Activated T-cell treated with anti-CD3 and anti-CD28 coated beads, Interleukin-2, amount 50 U/mL, for 1 hour (primary cell): ENCODE measurements around the gene TUT1.
A peak's percentile ranks its signal among the peaks of the same experiment; 100 is the strongest.
"Not testable (repeated sequence)": the region's sequence is repeated elsewhere in the genome, so short reads cannot be mapped to it uniquely, and the experiment has no call there.

Experiments used
- DNase-seq: peaks from one replicate; pipeline ENCODE4 v3.0.0-alpha.2; 2020

Gene TUT1

DNA sequence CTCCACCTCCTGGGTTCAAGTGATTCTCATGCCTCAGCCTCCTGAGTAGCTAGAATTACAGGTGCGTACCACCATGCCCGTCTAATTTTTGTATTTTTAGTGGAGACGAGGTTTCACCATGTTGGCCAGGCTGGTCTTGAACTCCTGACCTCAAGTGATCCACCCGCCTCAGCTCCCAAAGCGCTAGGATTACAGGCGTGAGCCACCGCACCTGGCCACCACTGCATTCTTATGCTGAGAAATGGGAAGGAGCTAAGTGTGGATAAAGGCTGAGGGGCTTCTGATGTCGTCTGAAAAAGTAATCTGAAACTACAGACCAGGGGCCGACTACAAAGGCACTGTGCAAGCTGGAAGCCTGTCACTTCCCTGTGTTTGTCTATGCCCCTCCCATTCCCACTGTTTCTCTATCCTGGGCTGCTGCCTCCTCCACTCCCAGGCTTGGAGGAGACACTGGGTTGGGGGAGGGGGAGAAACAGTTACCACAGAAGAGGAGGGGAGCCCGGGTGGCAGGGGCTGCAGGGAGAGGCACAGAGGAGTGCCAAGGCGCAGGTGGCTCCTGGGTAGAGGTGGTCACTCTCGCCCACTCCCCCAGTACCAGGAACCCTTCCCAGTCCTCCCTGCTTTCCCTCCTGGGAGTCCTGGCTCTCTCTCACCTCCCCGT lies 13.3 kb upstream of the TUT1 start:
- DNase-seq, result no peak

DNA sequence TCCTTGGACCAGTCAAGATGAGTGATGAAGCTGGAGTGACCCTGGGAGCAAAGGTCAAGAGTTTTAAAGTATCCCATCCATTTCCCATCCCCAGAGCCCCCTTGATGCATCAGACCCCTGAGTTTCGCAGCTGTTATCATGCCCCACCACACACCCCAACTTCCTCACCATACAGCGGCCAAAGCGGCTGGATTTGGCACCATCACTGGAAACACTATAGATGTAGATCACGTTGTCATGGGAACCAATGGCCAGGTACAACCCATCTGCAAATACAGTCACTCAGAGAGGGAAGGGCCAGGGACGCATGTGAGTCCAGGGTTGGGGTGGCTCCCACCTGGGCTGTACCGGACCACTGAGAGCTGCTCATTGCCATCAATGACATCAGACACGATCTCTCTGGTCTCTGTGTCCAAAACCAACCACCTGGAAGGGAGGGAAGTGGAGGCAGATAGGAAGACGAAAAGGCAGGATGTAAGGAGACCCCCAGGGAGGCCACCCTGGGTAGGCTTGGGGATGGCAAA lies 12.5 kb upstream of the TUT1 start:
- DNase-seq, result no peak

DNA sequence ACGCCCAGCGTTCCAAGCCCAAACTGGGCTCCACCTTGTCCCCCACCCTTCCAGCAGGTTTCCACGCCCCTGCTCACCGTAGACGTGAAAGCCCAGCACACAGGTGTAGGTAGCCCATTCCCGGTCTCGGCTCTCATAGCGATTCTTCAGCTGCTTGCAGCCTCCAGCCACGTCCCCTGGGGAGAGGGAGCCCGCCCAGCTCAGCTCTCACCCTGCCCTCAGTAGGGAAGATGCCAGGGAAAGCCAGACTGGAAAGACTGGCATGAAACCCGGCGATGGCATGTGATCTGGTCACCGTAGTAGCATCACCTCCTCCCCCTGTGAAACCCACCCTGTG lies 11.7 kb upstream of the TUT1 start:
- DNase-seq, result no peak

DNA sequence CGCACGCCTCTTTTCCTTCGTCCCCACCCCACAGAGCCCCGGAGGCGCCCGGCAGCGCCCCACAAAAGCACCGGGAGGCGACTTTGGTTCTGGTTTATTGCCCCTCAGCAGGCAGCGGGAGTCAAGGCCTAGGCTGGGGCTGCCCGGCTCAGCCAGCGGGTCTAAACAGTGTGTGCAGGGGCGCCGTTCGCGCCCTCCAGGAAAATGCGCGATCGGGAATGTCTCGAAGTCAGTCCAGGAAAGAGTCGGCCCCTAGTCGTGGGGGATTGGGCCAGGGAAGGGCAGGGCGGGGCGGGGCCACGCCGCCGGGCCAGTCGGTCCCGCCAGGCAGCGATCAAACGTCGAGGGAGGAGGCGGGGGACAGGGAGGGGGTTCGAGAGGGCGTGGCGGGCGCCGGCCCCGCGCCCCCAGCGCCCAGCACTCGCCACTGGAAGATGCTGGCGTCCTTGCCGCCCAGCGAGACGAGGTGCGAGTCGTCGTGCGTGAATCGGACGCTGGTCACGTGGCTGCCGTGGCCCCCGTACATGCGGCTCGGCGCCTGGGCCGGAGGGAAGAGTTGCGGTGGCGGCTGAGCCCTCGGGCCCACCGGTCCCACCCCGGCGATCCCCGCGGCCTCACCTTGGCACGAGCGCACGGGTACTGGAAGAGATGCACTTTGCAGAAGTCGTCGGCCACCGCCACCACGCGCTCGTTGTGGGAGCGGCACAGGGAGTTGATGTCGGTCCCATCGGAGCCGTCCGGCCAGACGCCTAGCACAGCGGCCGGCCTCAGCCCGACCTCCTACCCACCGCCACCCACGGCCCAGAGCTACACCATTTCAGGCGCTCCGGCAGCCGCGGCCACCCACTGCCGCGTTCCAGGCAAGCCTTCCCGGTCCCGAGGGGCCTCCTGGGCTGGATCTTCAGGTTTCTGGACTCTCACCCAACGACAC lies 11.1 kb upstream of the TUT1 start:
- DNase-seq, result no peak

DNA sequence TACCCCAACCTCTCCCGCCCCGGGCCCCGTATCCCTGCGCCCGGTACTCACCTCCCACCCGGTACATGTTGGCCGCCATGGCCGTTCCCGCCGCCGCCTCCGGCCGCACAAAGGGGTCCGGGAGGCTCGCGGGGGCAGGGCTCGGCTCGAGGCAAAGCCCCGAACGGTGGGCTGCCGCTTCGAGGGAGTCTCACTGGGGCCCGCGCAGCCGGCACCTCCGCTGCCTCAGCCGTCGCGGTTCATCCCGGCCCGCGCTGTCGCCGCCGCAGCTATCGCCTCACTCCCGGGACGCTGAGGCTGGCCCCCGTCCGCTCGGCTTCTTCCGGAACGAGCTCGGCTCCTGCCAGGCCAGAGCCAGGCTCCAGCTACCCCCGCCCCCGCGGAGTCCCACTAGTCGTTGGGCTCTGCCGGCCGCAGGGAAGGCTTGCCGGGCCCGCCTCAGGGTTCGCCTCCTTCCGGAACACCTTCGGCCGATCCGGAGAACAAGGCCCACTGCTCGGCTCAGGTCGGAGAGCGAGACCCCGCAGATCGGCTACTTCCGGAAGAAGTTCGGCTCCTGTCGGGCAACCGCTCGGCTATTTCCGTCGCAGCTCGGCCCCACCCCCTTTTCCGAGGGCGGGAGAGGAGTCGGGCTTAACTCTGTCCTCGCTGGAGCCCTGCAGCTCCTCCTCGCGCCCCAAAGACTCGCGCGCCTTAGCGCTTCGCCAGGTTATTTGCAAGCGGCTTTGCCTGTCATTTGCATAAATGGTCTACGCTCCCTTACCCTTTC lies 10.2 kb upstream of the TUT1 start, which contains the start of gene MTA2:
Gene MTA2 (minus strand): TSS at position 494 of the 769 bp plus-strand sequence. CDS start 415 bp downstream, at position 79.
- DNase-seq, result peak; percentile 100

DNA sequence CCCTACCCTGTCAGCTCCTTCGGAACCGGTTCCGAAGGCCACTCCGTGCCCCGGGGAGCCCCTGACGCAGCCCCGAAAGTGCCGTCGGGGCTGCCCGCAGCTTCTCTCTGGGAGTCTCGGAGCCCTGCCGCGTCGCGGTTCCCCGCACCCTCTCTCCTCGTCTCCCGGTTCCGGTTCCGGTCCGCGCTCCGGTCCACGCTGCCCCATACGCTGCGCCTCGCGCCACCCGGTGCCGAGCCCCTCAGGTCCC lies 9.7 kb upstream of the TUT1 start:
- DNase-seq, result no peak

DNA sequence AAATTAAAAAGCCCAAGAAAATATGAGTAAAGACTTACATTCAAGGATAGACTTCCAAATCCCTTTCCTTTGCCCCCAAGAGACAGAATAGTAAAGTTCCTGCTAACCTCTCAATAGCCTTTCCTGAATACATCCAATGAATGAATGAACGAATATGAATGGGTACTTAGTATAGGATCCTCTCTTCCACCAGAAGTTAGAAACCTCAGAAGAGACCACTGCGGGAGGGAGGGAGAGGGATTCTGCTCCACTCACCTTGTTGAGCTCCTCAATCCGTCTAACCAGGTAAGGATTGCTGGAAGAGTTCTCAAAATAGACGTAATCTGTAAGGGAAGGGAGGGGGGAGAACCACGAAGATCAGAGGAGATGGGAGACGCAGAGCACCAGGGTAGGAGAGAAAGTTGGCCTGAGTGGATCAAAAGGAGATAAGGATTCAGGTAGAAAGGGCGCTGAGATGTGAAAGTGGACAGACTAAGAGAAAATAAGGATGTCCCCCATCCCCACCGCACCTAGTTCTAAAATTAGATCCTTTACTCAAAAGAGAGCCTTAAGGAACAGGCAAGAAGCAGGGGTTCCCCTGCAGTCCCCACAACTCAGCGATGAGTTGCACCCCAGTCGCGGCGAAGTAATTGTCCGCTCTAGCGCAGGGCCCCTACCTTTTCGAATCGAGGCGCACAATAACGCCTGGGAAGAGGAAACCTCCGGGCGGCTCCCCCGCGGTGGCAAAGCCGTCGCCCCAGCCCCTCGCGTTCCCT lies 9.2 kb upstream of the TUT1 start:
- DNase-seq, result no peak

DNA sequence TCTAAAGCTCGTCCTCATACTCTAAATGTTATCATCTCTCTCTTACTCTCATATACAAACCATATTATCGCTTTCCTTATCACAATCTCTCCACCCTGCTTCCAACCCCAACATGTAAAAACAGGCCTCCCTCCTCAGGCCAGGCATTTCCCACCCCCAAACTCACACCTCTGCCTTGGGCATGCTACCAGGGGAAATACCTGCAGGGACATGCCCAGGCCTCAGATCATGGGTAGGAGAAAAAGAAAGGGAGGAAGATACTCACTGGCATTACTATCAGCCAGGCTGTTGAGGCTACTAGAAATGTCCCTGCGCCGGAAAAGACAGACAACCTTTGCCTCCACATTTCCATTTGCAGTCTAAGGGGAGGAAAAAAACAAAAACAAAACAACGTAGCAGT lies 8.6 kb upstream of the TUT1 start:
- DNase-seq, result no peak

DNA sequence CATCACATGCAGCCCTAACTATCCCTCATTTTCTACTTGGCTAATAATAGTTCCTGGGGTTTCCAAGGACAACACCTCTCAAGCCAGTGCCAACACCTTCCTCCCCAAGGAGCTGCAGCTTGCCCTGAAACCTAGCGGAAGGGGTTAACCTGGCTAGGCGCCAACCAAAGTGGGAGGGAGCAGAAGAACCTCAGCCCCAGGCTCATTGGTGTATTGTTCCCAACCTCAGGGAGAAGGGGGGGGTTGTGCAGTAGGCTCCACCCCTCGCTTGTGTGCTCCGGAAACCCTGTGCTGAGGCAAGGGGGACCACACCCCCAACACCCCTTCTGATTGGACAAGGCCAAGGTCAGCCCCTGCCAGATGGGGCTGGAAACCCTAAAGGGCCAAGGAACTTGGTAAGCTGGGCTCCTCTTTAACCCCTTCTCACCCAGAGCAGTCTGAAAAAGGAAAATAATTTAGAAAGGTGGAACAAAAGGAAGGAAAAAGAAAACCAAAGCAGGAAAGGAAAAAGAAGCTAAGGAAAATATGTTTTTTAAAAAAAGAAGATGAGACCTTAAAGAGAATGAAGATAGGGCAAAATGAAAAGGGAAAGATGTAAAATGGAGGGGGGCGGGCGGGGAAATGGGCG lies 7.9 kb upstream of the TUT1 start:
- DNase-seq, result peak; percentile 91

DNA sequence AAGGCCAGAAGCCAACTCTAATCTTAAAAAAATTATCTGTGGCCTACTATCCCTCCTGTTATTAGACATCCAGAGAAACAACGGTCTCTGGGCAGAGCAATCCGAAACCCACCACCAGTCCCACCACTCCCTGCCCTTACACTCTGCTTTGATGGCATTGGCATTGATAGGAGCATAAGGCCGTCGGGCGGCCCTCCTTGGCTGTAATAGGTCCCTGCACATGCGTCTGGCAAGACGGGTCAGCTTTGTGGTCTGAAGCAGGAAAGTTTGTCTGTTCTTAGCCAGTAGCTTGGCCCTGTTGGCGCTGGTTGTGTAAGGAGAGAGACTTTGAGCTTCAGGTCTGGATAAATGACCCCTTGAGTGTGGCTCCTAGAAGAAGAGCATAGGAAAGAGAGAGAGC lies 3.8 kb upstream of the TUT1 start:
- no peak for DNase-seq

DNA sequence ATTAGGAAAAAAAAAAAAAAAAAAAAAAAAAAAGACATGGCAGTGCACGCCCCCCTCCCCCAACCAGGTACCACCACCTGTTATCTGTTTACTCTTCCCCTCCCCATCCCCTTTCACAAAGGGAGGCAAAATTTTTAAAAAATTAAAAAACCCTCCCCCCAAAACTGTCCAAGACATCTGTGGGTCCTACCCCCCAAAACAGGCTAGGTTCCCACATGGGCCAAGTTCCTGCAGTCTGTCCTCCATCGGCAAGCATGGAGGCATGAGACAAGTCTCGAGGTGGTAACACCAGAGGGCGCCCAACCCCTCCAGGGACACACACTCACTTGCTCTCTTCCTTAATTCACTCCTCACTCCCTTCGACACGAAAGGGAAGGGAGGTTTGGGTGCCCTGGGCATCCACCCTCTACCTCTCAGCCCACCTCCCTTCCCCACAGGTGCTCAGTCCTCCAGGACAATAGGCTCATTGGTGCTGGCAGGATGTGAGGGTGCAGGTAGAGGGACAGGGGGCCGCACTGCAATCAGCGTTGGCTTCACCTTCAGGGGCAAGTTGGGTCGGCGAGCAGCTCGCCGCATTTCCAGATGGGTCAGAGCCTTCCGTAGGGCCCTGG lies 2.2 kb upstream of the TUT1 start:
- DNase-seq, result peak; percentile 76

DNA sequence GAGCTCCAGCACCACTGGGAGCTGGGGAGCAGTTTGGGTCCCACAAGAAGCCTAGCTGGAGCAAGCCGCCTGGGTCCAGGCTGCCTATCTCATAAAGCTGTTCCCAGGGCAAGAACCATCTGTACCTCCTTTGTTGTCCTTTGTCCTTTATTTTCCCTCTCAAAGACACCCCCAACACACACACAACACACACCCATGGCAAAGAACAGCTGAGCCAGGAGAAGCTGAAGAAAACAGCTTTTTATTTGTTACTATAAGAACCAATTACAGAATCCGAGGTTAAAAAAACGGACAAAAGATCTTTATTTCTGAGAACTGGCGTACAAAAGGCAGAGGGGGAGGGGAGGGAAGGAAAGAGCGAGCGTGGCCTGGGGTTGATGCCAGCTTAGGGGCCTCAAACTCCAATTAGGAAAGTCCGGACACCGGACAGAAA lies 1.7 kb upstream of the TUT1 start:
- DNase-seq, result no peak

DNA sequence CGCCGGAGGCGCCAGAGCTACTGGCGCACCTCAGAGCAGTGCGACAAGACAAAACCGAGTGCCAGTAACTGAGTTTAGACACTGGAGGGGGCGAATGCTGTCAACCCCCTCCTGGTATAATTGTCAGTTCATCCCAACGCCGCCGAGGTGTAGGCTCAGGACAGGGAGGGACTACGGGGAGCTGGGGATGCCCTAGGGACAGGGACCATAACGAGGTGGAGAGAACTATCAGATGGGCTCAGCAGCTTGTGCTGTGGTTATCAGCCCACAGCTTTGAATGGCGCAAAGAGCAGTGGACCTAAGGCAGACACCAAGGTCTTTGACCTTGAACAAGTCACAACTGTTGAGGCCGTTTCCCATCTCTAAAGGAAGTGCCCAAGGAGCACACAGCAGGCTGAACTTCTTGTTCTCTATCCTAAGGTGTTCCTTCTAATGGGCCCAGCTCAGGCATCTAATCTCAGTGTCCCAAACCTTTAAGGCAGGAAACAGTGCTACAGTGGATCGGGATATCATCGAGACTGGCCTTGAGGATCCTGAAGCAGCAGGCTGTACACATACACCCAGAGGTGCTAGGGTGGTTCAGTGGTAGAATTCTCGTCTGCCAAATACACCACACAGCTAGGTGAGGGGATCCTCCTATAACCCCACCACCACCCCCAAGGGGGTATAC lies 958 bp upstream of the TUT1 start:
- no peak for DNase-seq

DNA sequence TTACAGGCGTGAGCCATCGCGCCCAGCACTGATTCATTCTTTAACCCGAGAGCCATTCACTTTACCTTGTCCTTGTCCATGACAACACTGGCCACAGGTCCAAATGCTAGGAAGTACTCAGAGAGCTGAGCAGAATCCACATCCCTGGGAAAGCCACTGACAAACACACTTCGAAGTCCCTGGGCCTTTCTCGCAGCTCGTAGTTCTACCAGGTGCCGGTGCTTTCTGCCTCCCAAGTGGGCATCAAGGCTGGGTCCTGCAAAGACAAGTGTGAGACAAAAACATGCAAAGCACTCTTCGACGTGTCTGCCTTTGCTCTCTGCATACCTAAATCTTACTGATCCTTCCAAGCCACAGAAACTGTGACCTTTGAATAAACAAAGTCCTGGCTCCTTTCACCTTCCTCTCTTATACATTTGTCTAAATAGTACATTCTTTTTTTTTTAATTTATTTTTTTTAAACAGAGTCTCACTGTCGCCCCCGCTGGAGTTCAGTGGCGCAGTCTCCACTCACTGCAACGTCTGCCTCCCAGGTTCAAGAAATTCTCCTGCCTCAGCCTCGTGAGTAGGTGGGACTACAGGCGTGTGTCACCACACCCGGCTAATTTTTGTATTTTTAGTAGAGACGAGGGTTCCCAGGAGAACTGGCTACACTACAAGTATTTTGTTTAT lies 2.2 kb downstream of the TUT1 start:
- no peak for DNase-seq

DNA sequence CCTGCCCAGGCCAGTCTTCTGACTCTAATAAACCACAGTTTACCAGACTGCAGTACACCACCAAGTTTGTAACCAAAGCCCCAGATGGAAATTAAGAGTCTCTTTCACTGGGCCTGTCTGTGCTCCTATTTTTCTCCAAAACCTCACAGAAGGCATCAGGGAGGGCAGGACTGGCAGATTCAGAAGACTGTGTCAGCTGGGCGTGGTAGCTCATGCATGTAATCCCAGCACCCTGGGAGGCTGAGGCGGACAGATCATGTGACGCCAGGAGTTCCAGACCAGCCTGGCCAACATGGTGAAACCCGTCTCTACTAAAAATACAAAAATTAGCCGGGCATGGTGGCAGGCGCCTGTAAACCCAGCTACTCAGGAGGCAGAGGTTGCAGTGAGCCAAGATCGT lies 6.0 kb downstream of the TUT1 start:
- DNase-seq, result not testable (repeated sequence)

DNA sequence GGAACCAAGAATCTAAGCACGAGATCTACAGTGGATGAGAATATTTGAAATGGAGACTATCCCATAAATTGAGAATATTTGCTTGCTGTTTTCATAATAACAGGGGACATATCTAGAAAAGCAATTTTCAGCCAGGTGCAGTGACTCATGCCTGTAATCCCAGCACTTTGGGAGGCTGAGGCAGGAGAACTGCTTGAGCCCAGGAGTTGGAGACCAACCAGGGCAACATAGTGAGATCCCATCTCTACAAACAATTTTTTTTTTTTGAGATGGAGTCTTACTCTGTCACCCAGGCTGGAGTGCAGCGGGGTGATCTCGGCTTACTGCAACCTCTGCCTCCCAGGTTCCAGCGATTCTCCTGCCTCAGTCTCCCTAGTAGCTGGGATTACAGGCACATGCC lies 9.6 kb downstream of the TUT1 start:
- not testable (repeated sequence) for DNase-seq

DNA sequence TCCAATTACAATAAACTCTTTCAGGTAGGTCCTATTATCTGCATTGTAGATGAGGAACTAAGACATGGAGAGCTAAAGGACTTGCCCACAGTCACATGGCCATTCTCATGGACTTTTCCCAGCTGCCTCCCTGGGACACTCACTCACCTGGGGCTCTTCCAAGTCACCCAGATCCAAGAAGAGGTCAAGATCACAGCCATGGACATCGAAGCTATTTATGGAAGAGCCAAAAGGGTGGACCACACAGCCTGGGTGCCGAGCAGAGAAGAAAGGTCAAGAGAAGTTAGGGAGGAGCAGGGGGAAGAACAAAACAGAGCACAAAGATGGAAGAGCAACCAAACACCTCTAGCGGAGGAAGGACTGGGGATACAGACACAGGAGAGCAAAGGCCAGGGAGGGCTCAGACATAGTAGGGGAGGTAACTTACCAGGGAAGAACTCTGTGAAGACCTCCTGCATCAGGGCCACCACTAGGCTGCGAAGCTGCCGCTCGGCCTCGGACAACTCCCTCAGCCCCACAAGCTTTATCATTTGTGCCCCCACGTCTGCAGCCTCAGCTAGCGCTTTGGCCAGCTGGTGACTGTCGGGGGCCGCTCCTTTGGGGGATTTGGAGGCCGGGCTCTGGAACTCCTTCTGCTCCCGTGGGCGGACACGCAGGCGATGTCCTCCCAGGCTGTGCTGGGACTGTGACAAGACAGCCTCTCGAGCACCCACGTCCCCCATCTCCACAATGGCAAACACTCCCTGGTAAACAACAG lies 10.2 kb downstream of the TUT1 start:
- no peak for DNase-seq

DNA sequence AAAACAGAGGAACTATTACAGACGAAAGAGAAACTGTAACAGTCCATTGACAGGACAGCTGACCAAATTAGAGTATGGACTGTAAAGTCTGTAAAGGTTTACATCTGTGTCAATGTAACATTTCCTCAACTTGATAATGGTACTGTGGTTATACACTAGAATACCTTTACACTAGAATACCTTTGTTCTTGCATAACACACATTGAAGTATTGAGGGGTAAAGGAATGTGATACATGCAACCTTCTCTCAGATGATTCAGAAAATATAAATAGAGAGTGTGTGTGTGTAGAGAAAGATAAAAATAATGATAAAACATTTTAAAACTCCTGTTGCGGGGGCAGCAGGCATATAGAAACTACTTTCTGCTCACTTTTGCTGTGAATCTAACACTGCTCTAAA lies 12.1 kb downstream of the TUT1 start:
- DNase-seq, result no peak

DNA sequence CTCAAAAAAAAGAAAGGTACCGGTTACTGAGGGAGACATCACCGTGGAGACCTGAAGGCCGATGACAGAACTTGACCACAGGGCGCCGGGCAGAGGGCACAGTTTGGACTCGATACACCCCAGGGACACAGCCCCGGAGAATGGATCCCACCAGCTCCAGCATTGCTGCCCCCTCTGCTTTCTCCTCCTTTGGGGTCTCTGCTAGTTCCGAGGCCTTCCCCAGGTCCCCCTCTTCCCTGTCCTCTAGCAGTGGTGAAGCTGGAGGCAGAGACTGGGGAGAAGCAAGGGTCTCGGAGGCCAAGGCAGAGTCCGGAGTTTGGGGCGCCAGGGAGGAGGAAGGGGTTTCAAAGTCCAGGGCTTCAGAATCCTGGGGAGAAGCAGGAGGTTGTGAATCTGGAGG lies 12.8 kb downstream of the TUT1 start:
- no peak for DNase-seq
